Measurements from ENCODE around the gene HECW1.

GRCh38 chr7:43575506-43575905 lies 463.1 kb downstream of the HECW1 start:
- no peak for TF ChIP-seq ELF1 (CRISPR knock-in tag; IDR thresholded peaks at IDR 0.05)
- no peak for TF ChIP-seq ZNF839 (CRISPR knock-in tag; IDR thresholded peaks at IDR 0.05; ENCODE audit: borderline replicate concordance)
- TF ChIP-seq POLR2A (IDR thresholded peaks at IDR 0.05; ENCODE audit: insufficient read depth in 1 of 2, low read depth in 2 of 2, low read length in 2 of 2), result no peak
- no peak for TF ChIP-seq XRCC5 (optimal IDR thresholded peaks at IDR 0.05; ENCODE audit: low read length)
- no peak for TF ChIP-seq CTCF (CRISPR knock-in tag; IDR thresholded peaks at IDR 0.05)
- TF ChIP-seq ETV5 (CRISPR knock-in tag; IDR thresholded peaks at IDR 0.05; ENCODE audit: borderline replicate concordance), result no peak
- TF ChIP-seq PRDM15 (CRISPR knock-in tag; IDR thresholded peaks at IDR 0.05), result no peak
- TF ChIP-seq ZNF274 (CRISPR knock-in tag; IDR thresholded peaks at IDR 0.05), result no peak
- TF ChIP-seq MAX (IDR thresholded peaks at IDR 0.05), result no peak
- TF ChIP-seq, protein P1, sequence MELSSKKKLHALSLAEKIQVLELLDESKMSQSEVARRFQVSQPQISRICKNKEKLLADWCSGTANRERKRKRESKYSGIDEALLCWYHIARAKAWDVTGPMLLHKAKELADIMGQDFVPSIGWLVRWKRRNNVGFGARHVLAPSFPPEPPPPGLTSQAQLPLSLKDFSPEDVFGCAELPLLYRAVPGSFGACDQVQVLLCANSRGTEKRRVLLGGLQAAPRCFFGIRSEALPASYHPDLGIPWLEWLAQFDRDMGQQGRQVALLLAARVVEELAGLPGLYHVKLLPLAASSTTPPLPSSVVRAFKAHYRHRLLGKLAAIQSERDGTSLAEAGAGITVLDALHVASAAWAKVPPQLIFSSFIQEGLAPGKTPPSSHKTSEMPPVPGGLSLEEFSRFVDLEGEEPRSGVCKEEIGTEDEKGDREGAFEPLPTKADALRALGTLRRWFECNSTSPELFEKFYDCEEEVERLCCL (CRISPR knock-in tag; IDR thresholded peaks at IDR 0.05; ENCODE audit: borderline replicate concordance), result no peak
- no peak for TF ChIP-seq ZNF496 (CRISPR knock-in tag; IDR thresholded peaks at IDR 0.05; ENCODE audit: insufficient replicate concordance)
- no peak for TF ChIP-seq ZBTB33 (CRISPR knock-in tag; IDR thresholded peaks at IDR 0.05)

Measured in HepG2 (cell line).